ENCODE data around the gene TSPAN33. TPM values are rescaled to one million over a fixed set of nuclear protein-coding genes. Genes with fewer than 3 reads are reported as not detected.

TSPAN33 gene
- total and polyA plus RNA-seq, 2 of the 13 experiments (the other 11 are each of a cell fraction or from before 2014, with no cell fraction given): 15.3 to 16.5 TPM

- TF ChIP-seq HOMEZ (CRISPR knock-in tag; IDR thresholded peaks at IDR 0.05; ENCODE audit: low read depth) (0 out of 2 replicates have a peak, but pooled peaks have one; percentile 17), ATAD3A (CRISPR knock-in tag; IDR thresholded peaks at IDR 0.05) (no peak), SP140L (CRISPR knock-in tag; IDR thresholded peaks at IDR 0.05; ENCODE audit: borderline replicate concordance) (no peak), SIX1 (CRISPR knock-in tag; IDR thresholded peaks at IDR 0.05; ENCODE audit: borderline replicate concordance) (no peak), ZNF138 (CRISPR knock-in tag; IDR thresholded peaks at IDR 0.05; ENCODE audit: low read depth) (no peak), DDIT3 (CRISPR knock-in tag; IDR thresholded peaks at IDR 0.05) (no peak), ZNF878 (CRISPR knock-in tag; IDR thresholded peaks at IDR 0.05) (no peak), ZNF382 (CRISPR knock-in tag; IDR thresholded peaks at IDR 0.05; ENCODE audit: borderline replicate concordance) (no peak), MEIS2 (CRISPR knock-in tag; IDR thresholded peaks at IDR 0.05) (0 out of 2 replicates have a peak, but pooled peaks have one; percentile 30), ZBTB7A (CRISPR knock-in tag; IDR thresholded peaks at IDR 0.05) (no peak), KDM6A (CRISPR knock-in tag; IDR thresholded peaks at IDR 0.05; ENCODE audit: low read depth) (no peak), PBX3 (CRISPR knock-in tag; IDR thresholded peaks at IDR 0.05; ENCODE audit: borderline replicate concordance) (no peak), ARHGAP35 (CRISPR knock-in tag; IDR thresholded peaks at IDR 0.05; ENCODE audit: borderline replicate concordance) (no peak), GMEB2 (CRISPR knock-in tag; IDR thresholded peaks at IDR 0.05; ENCODE audit: low read depth) (no peak), DRAP1 (CRISPR knock-in tag; IDR thresholded peaks at IDR 0.05) (peak; percentile 38; the same call in 1 of the 2 replicates), ARID5B (CRISPR knock-in tag; IDR thresholded peaks at IDR 0.05) (no peak), ZNF687 (CRISPR knock-in tag; IDR thresholded peaks at IDR 0.05) (peak; percentile 87)
Observed at GRCh38 chr7:129213828-129214227, 69.3 kb downstream of the TSPAN33 start (continued).

Measured in HepG2 (cell line).